Esophagus muscularis mucosa (tissue), 4 donors: ENCODE measurements around the gene CAPN10. TPM values are rescaled to one million over a fixed set of nuclear protein-coding genes. Genes with fewer than 3 reads are reported as not detected.

Experiments
- DNase-seq: peaks from one replicate; pipeline ENCODE4 v3.0.0-alpha.2; 2017; ENCODE audit errors: extremely low spot score
- H3K27ac ChIP-seq, 4 donors: fragments of 200-600 bp; sonication (generic); replicated peaks in 1 of 4; 1 replicate in 3 of 4; 2 replicates in 1 of 4; pipeline ENCODE4 v1.5.1; 2016 to 2019; ENCODE audit warnings: mild to moderate bottlenecking in 1 of 4
- H3K27me3 ChIP-seq, 4 donors: fragments of 200-600 bp; sonication (generic); one replicate each; pipeline versions ENCODE4 v1.5.1 to v1.6.0; 2016 to 2019
- H3K36me3 ChIP-seq, 4 donors: fragments of 200-600 bp; sonication (generic); one replicate each; pipeline ENCODE4 v1.5.1; 2016 to 2019
- H3K4me1 ChIP-seq, 4 donors: fragments of 200-600 bp; sonication (generic); one replicate each; pipeline ENCODE4 v1.5.1; 2016 to 2019
- H3K4me3 ChIP-seq, 4 donors: fragments of 200-600 bp; sonication (generic); 1 replicate in 2 of 4; 2 replicates in 2 of 4; pipeline ENCODE4 v1.5.1; 2016 to 2019; ENCODE audit warnings: mild to moderate bottlenecking in 4 of 4, moderate library complexity in 1 of 4
- H3K9me3 ChIP-seq, 4 donors: fragments of 200-600 bp; sonication (generic); 1 replicate in 3 of 4; 2 replicates in 1 of 4; pipeline ENCODE4 v1.5.1; 2016 to 2019
- CTCF ChIP-seq, 3 experiments: fragments of 200-600 bp in 2 of 3; fragments of 450-650 bp in 1 of 3; sonication (generic) in 2 of 3; IDR thresholded peaks; one replicate each; pipeline ENCODE4 v1.5.1; 2017 to 2019; ENCODE audit warnings: antibody characterized with exemption in 3 of 3, mild to moderate bottlenecking in 2 of 3, moderate library complexity in 1 of 3
- EP300 ChIP-seq: sonication (generic); formaldehyde crosslinking; IDR thresholded peaks from one replicate; pipeline ENCODE4 v1.6.1; 2017; ENCODE audit warnings: antibody characterized with exemption
- POLR2A ChIP-seq: fragments of 450-650 bp; IDR thresholded peaks from one replicate; pipeline ENCODE4 v1.6.1; 2017; ENCODE audit warnings: antibody characterized with exemption, moderate library complexity, mild to moderate bottlenecking, low read depth
- POLR2AphosphoS5 ChIP-seq, 2 donors: sonication (generic); formaldehyde crosslinking; IDR thresholded peaks; one replicate each; pipeline ENCODE4 v1.6.1; 2017; ENCODE audit warnings: antibody characterized with exemption in 2 of 2
- WGBS: methylation state at CpG from one replicate; pipeline ENCODE4 v1.1.5; 2018; 5-methylcytosine and 5-hydroxymethylcytosine counted together
- intact Hi-C: fragments of 100-400 bp; cut with DNase I; formaldehyde crosslinking; loops from one replicate; pipeline ENCODE4 v1.15.1; 2023
- total RNA-seq, 4 donors: library from RNA; depleted of rRNA; stranded (reverse); fragments of >200 nt; gene quantifications; one replicate each; pipeline versions ENCODE4 v1.1.0 to v1.2.1, GENCODE V29; 2016

Gene CAPN10
- total RNA-seq, 4 donors from 2014 or later: 16.7 to 29.2 (median 19.6) TPM

- intact Hi-C loops: no loop called here
Observed at GRCh38 chr2:240551811-240552210, 34.7 kb upstream of the CAPN10 start.

GRCh38 chr2:240553956-240554480 is 32.5 kb upstream of the CAPN10 start:
- Histone ChIP-seq H3K27ac (no peak overlapping the region), H3K4me3 (no peak overlapping the region), H3K27me3 (peaks cover 0 to 19% (median 0%) of the 10 kb centered on the region in 4 donors), H3K36me3 (peaks cover 0 to 28% (median 8%) of the 10 kb centered on the region in 4 donors), H3K4me1 (peaks cover 19 to 24% (median 22%) of the 10 kb centered on the region in 4 donors), H3K9me3 (no peaks in the 10 kb centered on the region)
- intact Hi-C loops: no loop called here
- 86% methylated on average over 7 of the region's 7 CpGs for WGBS
- no peak for TF ChIP-seq POLR2A
- TF ChIP-seq EP300: no peak
- no peak for TF ChIP-seq POLR2AphosphoS5 (IDR thresholded peaks at IDR 0.05)
- no peak for TF ChIP-seq CTCF (IDR thresholded peaks at IDR 0.05)
- no peak for DNase-seq

More at GRCh38 chr2:240551811-240552210, 34.7 kb upstream of the CAPN10 start:
- H3K27ac ChIP-seq: no peak overlapping the region
- H3K4me1 ChIP-seq: peaks cover 0 to 3% (median 2%) of the 10 kb centered on the region in 4 donors
- peaks cover 0 to 6% (median 0%) of the 10 kb centered on the region in 4 donors for H3K27me3 ChIP-seq
- H3K9me3 ChIP-seq: no peaks in the 10 kb centered on the region
- peaks cover 0 to 28% (median 8%) of the 10 kb centered on the region in 4 donors for H3K36me3 ChIP-seq
- H3K4me3 ChIP-seq: no peak overlapping the region
- WGBS: 46% methylated on average over 1 of the region's 1 CpG
- TF ChIP-seq POLR2A (no peak), EP300 (no peak), POLR2AphosphoS5 (IDR thresholded peaks at IDR 0.05) (no peak), CTCF (IDR thresholded peaks at IDR 0.05) (no peak)
- DNase-seq: no peak

- Histone ChIP-seq H3K36me3 (peaks cover 0 to 28% (median 8%) of the 10 kb centered on the region in 4 donors), H3K27me3 (peaks cover 0 to 19% (median 0%) of the 10 kb centered on the region in 4 donors), H3K4me1 (peaks cover 28 to 34% (median 31%) of the 10 kb centered on the region in 4 donors), H3K4me3 (no peak overlapping the region), H3K9me3 (no peaks in the 10 kb centered on the region), H3K27ac (no peak overlapping the region)
- WGBS: 94% methylated on average over 13 of the region's 17 CpGs
- TF ChIP-seq EP300 (no peak), POLR2A (no peak), CTCF (IDR thresholded peaks at IDR 0.05) (no peak), POLR2AphosphoS5 (IDR thresholded peaks at IDR 0.05) (no peak)
- no peak for DNase-seq
- intact Hi-C loops: loop anchor here (5.0 kb wide), 1 partner anchor 37 kb away; no protein-coding TSS in a partner anchor
Observed at GRCh38 chr2:240554767-240555493, 31.6 kb upstream of the CAPN10 start.

- Histone ChIP-seq H3K36me3 (peaks cover 0 to 28% (median 8%) of the 10 kb centered on the region in 4 donors), H3K4me3 (no peak overlapping the region), H3K27me3 (peaks cover 0 to 19% (median 0%) of the 10 kb centered on the region in 4 donors), H3K9me3 (no peaks in the 10 kb centered on the region), H3K4me1 (peaks cover 30 to 36% (median 34%) of the 10 kb centered on the region in 4 donors), H3K27ac (no peak overlapping the region)
- intact Hi-C loops: loop anchor here (5.0 kb wide), 1 partner anchor 37 kb away; no protein-coding TSS in a partner anchor
- WGBS: 93% methylated on average over 3 of the region's 16 CpGs
- no peak for DNase-seq
- TF ChIP-seq POLR2AphosphoS5 (IDR thresholded peaks at IDR 0.05): no peak
- TF ChIP-seq CTCF (IDR thresholded peaks at IDR 0.05): no peak
- TF ChIP-seq EP300: no peak
- no peak for TF ChIP-seq POLR2A
Observed at GRCh38 chr2:240555541-240556250, 30.8 kb upstream of the CAPN10 start.
